HG03095 (cell line): Measurements from ENCODE around the gene IRF8.
"Not testable (repeated sequence)": the region's sequence is repeated elsewhere in the genome, so short reads cannot be mapped to it uniquely, and the experiment has no call there.

ENCODE experiments used
- ATAC-seq: cut with Tn5 transposase; IDR thresholded peaks from one replicate; pipeline ENCODE4 v1.9.1; 2021; ENCODE audit warnings: moderate library complexity; ENCODE audit not compliant: unreplicated experiment

IRF8 gene

DNA sequence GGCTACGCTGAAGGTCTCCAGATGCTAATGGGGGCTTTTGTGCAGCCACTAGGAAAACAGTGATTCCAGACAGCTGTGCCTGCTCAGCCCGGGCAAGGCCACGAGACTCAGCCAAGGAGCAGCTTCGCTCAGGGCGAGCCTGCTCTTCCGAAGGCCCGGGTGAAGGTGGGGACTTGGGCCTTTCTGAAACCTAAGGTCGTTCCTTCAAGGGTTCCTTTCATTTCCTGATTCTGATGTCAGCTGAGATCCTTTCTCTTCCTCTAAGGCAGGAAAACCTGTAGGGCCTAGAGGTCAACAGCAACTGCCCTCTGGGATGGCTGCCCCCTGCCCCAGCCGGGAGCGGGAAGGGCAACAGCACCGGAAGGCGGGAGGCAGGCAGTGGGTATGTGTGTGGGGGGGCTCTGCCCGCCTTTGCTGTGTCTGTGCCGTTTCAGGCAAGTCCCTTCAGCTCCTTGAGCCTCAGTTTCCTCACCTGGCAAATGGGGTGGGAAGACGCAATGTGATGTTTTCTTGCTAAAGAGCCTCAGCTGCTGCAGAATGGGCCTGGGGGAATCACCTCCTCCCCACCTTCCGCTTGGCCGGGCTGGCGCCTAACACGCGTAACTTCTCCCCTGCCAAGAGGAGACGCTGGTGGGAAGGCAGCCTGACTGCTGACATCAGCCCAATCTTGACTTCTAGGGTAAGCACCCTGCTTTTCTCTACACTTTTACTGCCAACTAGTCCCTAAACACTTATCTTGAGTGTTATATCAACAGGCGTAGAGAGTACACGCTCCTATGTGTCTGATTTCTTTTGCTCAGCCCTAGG lies 32.8 kb downstream of the IRF8 start:
- no peak for ATAC-seq

GRCh38 chr16:85934210-85934609 lies 35.2 kb downstream of the IRF8 start:
- ATAC-seq = no peak

DNA sequence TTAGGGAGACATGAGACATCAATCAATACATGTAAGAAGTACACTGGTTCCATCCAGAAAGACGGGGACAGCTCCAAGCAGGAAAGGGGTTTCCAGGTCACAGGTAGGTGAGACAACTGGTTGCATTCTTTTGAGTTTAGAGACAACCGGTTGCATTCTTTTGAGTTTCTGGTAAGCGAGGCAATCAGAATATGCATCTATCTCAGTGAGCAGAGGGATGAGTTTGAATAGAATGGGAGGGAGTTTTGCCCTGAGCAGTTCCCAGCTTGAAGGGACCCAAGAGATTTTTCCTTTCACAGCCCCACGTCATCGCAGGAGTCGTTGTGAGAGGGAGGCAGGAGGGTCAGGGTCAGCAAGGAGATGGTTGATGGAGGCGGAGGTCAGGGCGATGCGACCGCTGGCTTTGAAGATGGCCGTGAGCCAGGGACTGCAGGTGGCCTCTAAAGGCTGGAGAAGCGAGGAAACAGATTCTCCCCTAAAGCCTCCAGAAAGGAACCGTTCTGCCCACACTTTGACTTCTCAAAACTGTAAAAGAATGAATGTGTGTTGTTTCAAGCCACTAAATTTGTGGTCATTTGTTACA lies 36.5 kb downstream of the IRF8 start:
- ATAC-seq = no peak

DNA sequence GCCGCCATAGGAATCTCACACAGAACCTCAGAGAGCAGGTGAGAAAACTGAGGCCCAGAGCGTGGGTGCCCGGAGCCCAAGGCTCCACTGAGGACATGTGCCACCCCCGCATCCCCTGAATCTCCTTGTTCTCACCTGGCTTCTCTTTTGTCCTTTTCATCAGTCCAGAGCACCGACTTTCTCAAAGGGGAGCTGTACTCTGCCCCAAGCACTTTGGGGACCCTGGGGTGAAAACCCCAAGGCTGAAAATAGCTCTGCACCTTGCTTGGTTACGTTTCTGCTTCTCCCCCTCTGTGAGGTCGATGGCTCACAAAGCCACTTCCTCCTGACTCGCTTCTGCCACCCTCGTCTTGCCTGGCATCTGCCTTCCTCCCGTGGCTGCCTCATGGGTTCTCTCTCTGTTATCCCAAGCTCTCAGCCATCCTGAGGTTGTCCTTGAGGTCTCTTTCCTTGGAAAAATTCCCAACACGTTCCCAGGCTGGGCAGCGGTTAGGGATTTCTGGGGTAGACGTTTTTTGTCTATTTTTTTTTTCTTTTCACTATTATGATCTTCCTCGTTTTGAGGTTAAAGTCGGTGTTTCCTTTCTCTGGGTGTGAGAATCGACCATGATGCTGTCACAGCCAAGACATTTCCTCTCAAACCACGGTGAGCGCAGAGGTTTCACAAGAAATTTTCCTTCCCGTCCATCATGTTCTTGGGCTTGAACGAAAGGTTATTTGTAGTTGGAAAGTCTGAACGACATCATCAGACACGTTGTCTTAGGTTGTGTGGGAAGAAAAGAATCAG lies 37.2 kb downstream of the IRF8 start:
- peak; percentile 52 for ATAC-seq

DNA sequence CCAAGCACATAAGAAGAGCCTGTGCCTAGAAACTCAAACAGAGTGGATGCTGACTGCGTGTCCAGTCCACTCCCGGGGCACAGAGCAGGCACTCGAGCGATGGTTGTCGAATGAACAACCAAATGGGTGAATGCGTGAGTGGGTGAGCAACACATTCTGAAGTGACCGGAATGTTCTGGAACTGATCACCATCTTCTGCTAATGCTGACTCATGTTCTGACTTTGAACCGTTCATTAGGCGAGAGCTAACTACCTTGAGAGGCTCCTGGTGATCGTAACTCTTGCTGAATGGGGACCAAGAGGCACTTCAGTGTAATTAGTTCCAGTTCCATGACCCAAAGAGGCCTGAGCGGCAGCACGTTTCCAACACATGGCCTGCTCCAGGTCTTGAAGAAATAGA lies 37.9 kb downstream of the IRF8 start:
- peak; percentile 6 for ATAC-seq

DNA sequence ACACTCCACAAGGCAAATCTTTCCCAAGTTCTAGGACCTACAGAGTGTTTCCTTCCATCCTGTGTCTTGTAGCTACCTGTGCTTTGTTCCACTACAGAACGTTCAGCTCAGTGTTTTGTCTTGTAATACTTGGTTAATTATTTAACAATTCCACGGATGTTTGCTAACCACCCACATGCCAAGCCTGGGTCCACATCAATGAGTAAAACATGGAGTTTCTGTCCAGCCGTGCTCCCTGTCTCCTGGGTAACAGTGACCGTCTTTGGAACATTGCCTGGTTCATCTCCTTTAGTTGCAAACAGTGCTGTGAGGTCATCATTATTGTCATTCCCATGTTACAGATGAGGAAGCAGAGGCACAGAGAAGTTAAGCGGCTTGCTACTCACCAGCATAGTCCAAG lies 41.3 kb downstream of the IRF8 start:
- ATAC-seq = no peak

DNA sequence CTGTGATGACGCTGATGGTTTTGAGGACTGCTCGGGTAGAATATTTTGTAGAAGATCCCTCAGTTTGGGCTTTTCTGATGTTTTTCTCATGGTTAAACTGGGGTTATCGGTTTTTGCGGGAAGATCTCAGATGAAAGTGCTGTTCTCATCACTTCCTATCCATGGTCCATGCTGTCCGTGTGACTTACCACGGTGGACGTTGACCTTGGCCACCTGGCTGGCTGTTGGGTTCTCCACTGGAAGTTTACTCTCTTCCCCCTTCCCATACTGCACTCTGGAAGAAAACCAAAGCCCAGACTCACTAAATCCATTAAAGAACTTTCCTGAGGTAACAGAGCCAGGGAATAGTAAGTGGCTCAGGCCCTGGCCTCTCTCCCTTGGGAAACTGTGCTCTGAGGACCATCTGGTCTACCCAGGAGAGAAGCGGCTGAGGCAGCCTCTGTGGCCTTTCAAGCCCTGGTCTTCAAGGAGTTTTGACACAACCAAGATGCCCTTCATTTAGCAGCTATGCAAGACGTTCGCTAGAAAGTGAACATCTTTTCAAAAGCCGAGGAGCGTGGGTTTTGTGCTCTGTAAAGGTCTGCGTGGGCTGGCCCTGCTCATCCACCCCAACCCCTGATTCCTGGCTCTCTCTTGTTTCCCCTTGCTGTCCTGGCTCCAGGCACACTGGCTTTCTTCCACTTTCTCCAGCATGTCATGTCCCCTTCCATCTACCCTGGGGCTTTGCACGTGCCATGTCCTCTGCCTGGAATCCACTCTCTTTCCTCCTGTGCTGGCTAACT lies 43.1 kb downstream of the IRF8 start:
- ATAC-seq = no peak

DNA sequence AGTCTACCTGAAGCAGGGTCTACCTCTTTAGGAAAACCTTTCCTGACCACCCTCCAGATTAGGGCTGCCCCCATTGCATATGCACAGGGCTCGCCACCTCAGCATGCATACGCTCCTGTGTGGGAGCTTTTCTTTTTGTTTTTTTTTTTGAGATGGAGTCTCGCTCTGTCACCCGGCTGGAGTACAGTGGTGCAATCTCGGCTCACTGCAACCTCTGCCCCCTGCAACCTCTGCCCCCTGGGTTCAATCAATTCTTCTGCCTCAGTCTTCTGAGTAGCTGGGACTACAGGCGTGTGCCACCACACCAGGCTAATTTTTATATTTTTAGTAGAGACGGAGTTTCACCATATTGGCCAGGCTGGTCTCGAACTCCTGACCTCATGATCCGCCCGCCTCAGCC lies 43.7 kb downstream of the IRF8 start:
- not testable (repeated sequence) for ATAC-seq

DNA sequence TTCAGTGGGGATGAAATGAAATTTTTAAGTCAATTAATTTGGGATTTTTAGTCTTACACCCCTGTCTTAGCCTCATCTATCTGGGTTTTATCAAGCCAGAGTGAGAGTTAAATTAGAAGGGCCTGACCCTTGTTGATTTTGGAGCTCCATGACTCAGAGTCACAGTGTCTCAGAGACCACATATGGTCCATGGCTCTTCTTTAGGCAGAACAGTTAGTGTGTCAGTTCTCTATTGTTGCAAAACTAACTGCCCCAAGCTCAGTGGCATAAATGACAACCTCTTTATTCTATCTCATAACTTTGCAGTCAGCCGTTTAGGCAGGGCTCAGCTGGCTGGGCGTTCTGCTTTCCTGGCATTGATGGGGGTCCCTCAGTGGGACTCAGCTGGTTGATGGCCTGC lies 44.7 kb downstream of the IRF8 start:
- no peak for ATAC-seq

GRCh38 chr16:85944572-85945423 lies 45.8 kb downstream of the IRF8 start:
- no peak for ATAC-seq

DNA sequence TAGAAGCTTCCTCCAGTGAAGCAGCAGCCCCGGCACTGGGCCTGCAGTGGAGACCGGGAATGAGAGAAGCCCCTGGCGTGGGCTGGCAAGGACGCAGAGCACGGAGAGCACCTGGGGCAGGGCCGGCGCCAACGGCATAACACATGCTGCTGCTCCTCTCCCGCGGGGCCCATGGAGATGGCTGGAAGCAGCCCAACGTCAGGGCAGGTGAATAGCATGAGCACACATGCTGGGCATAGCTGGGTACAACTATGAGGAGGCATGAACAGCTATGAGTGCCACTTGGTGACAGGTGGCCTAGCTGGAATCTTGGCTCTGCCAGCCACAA lies 46.4 kb downstream of the IRF8 start:
- ATAC-seq = no peak

DNA sequence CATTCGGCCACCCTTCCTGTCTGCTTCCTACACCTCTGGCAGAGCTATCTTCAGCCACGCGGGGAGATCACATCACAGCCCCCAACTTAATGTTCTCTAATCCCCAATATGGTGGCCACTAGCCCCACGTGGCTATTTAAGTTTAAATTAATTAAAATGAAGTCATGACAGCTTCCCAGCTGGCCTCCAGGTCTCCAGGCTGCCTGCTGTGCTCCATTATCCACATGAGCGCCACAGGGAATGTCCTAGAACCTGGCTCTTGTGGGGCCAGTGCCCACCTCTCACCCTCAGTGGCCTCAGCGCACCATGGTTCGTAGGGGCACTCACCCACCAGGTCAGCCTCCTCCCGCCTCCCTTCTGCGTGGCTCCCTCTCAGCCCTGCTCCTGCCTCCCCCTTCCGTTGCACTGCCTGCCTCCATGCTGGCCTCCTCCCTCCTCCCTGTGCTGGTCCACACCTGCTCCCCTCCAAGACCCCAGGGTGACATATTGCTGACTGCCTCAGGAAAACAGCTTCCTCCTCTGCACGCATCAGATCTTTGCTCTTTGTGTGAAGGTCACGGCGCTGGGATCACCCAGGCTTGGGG lies 47.7 kb downstream of the IRF8 start:
- no peak for ATAC-seq

DNA sequence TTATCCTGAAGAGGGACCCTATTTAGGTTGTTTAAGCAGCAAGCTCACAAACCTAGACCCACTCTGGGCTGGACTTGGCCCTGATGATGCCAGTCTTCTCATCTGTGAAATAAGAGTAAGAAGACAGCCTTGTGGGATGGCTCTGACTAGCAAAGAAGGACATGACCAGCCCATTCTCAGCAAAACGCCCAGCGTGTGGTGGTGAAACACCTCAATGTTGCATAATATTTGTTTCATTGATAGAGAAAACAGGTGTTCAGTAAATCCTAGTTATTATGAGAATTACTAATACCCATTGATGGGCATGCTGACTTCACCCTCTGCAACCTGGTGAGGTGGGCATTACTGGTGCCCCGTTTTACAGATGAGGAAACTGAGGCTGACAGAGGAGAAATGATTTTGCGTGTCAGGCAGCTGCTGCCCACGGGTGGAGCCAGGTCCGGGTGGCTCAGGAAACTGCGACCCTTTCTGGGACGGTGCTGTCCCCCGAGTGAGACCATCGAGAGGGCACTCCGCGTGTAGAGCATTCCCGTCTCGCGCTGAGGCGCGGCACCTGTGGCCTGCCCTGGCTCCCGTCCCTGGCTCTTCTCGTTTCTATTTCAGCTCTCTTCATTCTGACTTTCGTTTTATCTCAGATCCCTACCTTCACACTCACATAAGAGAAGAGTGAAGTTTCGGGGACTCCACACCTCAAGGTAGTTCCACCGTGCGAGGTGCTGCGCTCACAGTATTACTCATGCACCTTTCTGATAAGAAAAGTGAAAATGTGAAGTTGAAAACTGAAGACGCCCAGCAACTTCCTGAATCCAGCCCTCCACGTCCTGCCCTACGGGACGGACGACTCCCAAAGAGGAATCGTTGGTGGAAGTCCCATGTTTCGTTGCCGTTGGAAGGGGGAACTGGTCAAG lies 48.5 kb downstream of the IRF8 start:
- ATAC-seq = peak; percentile 70

DNA sequence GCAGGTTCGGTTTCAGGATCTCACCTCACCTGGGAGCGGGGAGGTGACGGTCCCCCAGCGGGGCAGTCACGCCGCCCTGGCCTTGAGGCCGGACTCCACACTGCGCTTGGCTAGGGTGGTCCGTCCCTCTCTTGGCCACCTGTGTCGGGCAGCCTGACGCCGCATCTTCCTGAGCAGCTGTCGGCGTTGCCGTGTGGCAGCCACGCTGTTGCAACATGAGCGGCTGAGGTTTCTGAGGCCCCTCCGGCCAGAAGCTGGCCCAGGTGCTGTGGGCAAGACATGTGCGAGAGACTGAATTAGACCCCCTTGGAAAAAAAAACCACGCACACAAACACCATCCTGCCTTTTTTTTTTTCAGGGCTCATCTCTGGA lies 49.2 kb downstream of the IRF8 start:
- ATAC-seq = peak; percentile 30

- no peak for ATAC-seq
These were observed 49.8 kb downstream of the IRF8 start for GRCh38 chr16:85948616-85949265.

DNA sequence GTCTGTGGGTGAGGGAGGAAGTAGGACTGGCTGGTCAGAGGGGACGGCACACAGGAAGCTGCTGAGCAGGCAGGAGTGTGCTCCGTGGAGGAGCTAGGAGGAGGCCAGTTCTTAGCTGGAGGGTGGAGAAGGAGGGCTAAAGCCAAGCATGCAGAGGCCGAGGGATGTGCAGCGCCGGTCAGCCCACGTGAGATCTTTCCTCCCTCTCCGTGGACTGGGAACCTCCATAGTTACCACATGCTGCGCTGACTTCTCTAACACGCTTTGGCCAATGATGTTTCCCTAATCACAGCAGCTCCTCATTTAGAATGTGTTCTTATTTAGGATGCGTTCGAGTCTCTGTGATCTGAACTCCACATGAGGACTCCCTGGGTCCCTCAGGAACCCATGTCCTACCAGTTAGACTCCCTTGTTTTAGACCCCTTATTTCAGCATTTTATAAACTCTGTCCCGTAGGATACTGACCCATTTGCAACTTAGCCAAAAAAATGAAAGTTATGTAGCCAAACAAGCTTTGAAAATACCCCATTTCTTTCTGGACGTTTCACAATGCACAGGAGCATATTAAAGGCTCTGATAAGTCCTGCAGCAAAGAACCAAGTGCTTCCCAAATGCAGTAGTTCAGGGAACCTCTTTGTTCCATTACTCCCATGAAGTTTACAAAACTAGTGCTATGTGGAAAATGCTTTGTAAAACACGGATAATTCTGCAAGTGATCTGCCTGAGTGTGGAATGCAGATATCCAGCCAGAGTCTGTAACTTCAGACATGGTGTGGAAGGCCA lies 51.4 kb downstream of the IRF8 start:
- ATAC-seq = no peak

- no peak for ATAC-seq
These were observed 53.2 kb downstream of the IRF8 start for GRCh38 chr16:85952197-85952596.

GRCh38 chr16:85952811-85953210 lies 53.8 kb downstream of the IRF8 start:
- no peak for ATAC-seq
